LHCN-M2 (cell line): ENCODE results near the gene NBPF12. TPM values are rescaled to one million over a fixed set of nuclear protein-coding genes. Genes with fewer than 3 reads are reported as not detected.
"Not testable (repeated sequence)": the region's sequence is repeated elsewhere in the genome, so short reads cannot be mapped to it uniquely, and the experiment has no call there.

ENCODE experiments used
- DNase-seq: peaks from one replicate; pipeline ENCODE4 v3.0.0-alpha.2; 2012; ENCODE audit warnings: low read depth
- total RNA-seq: library from RNA; depleted of rRNA; stranded (reverse); fragments of >200 nt; gene quantifications from 2 replicates; pipeline ENCODE4 v1.2.3, GENCODE V29; 2014; rRNA removed

Gene NBPF12
- total RNA-seq, 1 experiment from 2014 or later: 4.9 TPM

GRCh38 chr1:146985855-146986254 lies 47.7 kb downstream of the NBPF12 start:
- DNase-seq: not testable (repeated sequence)

GRCh38 chr1:146986450-146986849 lies 48.3 kb downstream of the NBPF12 start:
- not testable (repeated sequence) for DNase-seq

GRCh38 chr1:146987502-146987901 lies 49.4 kb downstream of the NBPF12 start:
- not testable (repeated sequence) for DNase-seq

GRCh38 chr1:146989455-146989854 lies 51.3 kb downstream of the NBPF12 start:
- DNase-seq: not testable (repeated sequence)

GRCh38 chr1:147008495-147008894 lies 70.4 kb downstream of the NBPF12 start:
- DNase-seq: not testable (repeated sequence)

GRCh38 chr1:147026975-147027374 lies 88.9 kb downstream of the NBPF12 start:
- not testable (repeated sequence) for DNase-seq

- peak; percentile 20 for DNase-seq
These were observed 92.0 kb downstream of the NBPF12 start for GRCh38 chr1:147030066-147030653.

GRCh38 chr1:147039916-147040315 lies 101.8 kb downstream of the NBPF12 start:
- no peak for DNase-seq

- not testable (repeated sequence) for DNase-seq
These were observed 104.8 kb downstream of the NBPF12 start for GRCh38 chr1:147042891-147043290.

- not testable (repeated sequence) for DNase-seq
These were observed 106.4 kb downstream of the NBPF12 start for GRCh38 chr1:147044511-147044910.

Other genes with a start within 250 kb of the NBPF12 start
- gene PRKAB2, start 234.1 kb downstream of the NBPF12 start, total RNA-seq: 7.8 and 9.9 TPM in 2 replicates